Activated effector memory CD4-positive, alpha-beta T cell treated with anti-CD3 and anti-CD28 coated beads, Interleukin-2, amount 50 U/mL, for 16 hours (primary cell): ENCODE data around the gene LYG1.

Experiments
- DNase-seq: peaks from one replicate; pipeline ENCODE4 v3.0.0-alpha.2; 2020

LYG1 gene

GRCh38 chr2:99261242-99261641 is 39.8 kb downstream of the LYG1 start:
- no peak for DNase-seq

GRCh38 chr2:99260184-99260583 is 40.8 kb downstream of the LYG1 start:
- no peak for DNase-seq

- DNase-seq = no peak
Observed at GRCh38 chr2:99259465-99259864, 41.5 kb downstream of the LYG1 start.

- no peak for DNase-seq
Observed at GRCh38 chr2:99256677-99257076, 44.3 kb downstream of the LYG1 start.

GRCh38 chr2:99255491-99256318 is 45.3 kb downstream of the LYG1 start, which contains the start of gene LYG2:
TSS of gene LYG2 (minus strand) at chr2:99255666. CDS start at chr2:99254260, 1,406 bp downstream.
- no peak for DNase-seq

- no peak for DNase-seq
Observed at GRCh38 chr2:99249951-99250350, 51.0 kb downstream of the LYG1 start.

GRCh38 chr2:99242151-99242550 is 58.8 kb downstream of the LYG1 start:
- DNase-seq = no peak

- no peak for DNase-seq
Observed at GRCh38 chr2:99240431-99240830, 60.6 kb downstream of the LYG1 start.

GRCh38 chr2:99238599-99238998 is 62.4 kb downstream of the LYG1 start:
- DNase-seq = no peak
